Panc1 (cell line): Measurements from ENCODE around the gene CEP97. TPM values are rescaled to one million over a fixed set of nuclear protein-coding genes. Genes with fewer than 3 reads are reported as not detected.

Experiments
- ATAC-seq: fragments of 200-7000 bp; cut with Tn5 transposase; 2 replicates; pipeline ENCODE4 v1.9.1; 2020; ENCODE audit warnings: mild to moderate bottlenecking, moderate library complexity
- BruUV-seq: library from RNA; stranded (reverse); fragments of 400-500 nt; replicated peaks from 2 replicates; lab custom pipeline; 2021; lab: Mats Ljungman, UMichigan
- CTCF ChIA-PET: fragments of 300-600 bp; sonication (Branson Sonifier 250); formaldehyde crosslinking; loops from one replicate; lab custom pipeline; 2022; ENCODE audit warnings: antibody characterized with exemption; lab: Charles Lee
- POLR2A ChIA-PET: fragments of 300-600 bp; sonication (Branson Sonifier 250); formaldehyde crosslinking; loops from one replicate; lab custom pipeline; 2022; ENCODE audit warnings: antibody characterized with exemption; lab: Charles Lee
- DNase-seq: peaks from one replicate; pipeline ENCODE4 v3.0.0-alpha.2; 2010; ENCODE audit warnings: low read depth, low spot score
- H3K27ac ChIP-seq: 2 replicates; pipeline ENCODE4 v1.5.1; 2011; ENCODE audit warnings: mild to moderate bottlenecking, low read length, inconsistent platforms
- H3K27me3 ChIP-seq: fragments of 200-500 bp; sonication (Bioruptor generic); 2 replicates; pipeline ENCODE4 v1.6.0; 2014; ENCODE audit warnings: low read length, inconsistent platforms; ENCODE audit not compliant: control insufficient read depth, insufficient read depth
- H3K36me3 ChIP-seq: fragments of 200-500 bp; sonication (Bioruptor generic); 2 replicates; pipeline ENCODE4 v1.5.1; 2014; ENCODE audit warnings: inconsistent platforms, mild to moderate bottlenecking, low read length, moderate library complexity; ENCODE audit not compliant: control insufficient read depth, insufficient read depth
- H3K4me1 ChIP-seq: 2 replicates; pipeline ENCODE4 v1.5.1; 2011; ENCODE audit warnings: inconsistent platforms, mild to moderate bottlenecking, low read length, moderate library complexity; ENCODE audit not compliant: control insufficient read depth, insufficient read depth
- H3K4me3 ChIP-seq, 2 experiments: 2 replicates each; pipeline ENCODE4 v1.5.1; 2011 to 2012; ENCODE audit warnings: low read depth in 2 of 2, low read length in 2 of 2, mild to moderate bottlenecking in 2 of 2, inconsistent platforms in 1 of 2, moderate library complexity in 1 of 2
- H3K9me3 ChIP-seq: fragments of 200-500 bp; sonication (Bioruptor generic); 2 replicates; pipeline ENCODE4 v1.5.1; 2014; ENCODE audit warnings: low read depth, mild to moderate bottlenecking, inconsistent platforms, low read length, moderate library complexity; ENCODE audit not compliant: control insufficient read depth, insufficient read depth
- POLR2AphosphoS5 ChIP-seq: IDR thresholded peaks from 2 replicates; pipeline ENCODE4 v1.6.1; 2012; ENCODE audit warnings: mild to moderate bottlenecking, low read depth, low read length, moderate library complexity
- REST ChIP-seq, 2 experiments: IDR thresholded peaks; 2 replicates each; pipeline ENCODE4 v1.6.1; 2011 to 2012; ENCODE audit warnings: low read depth in 2 of 2, control low read depth in 1 of 2, low read length in 1 of 2, mild to moderate bottlenecking in 1 of 2, moderate library complexity in 1 of 2; ENCODE audit not compliant: insufficient read depth in 1 of 2
- SIN3A ChIP-seq: IDR thresholded peaks from 2 replicates; pipeline ENCODE4 v1.6.1; 2012; ENCODE audit warnings: low read depth, mild to moderate bottlenecking, low read length, moderate library complexity, borderline replicate concordance; ENCODE audit not compliant: insufficient read depth
- TCF7L2 ChIP-seq: IDR thresholded peaks from 2 replicates; pipeline ENCODE4 v1.6.1; 2011; ENCODE audit warnings: mild to moderate bottlenecking, low read depth, low read length, inconsistent platforms
- in situ Hi-C: cut with HindIII; loops from 2 replicates; pipeline ENCODE4 v1.10.0; 2016; ENCODE audit warnings: low sequenced_read_pairs, low pct_unique_long_range_greater_than_20kb
- intact Hi-C: fragments of 100-400 bp; cut with micrococcal nuclease; formaldehyde crosslinking; loops from one replicate; pipeline ENCODE4 v1.10.0; 2022; ENCODE audit not compliant: unreplicated experiment
- total RNA-seq: library from RNA; stranded (reverse); gene quantifications from one replicate; pipeline ENCODE4 v1.2.1, GENCODE V29; 2021; ENCODE audit not compliant: unreplicated experiment

Gene CEP97
- total RNA-seq, 1 experiment from 2014 or later, result 17.4 TPM

GRCh38 chr3:101801174-101801573, 76.8 kb downstream of the CEP97 start:
- no peak overlapping the region for H3K27ac ChIP-seq
- no peak for TF ChIP-seq POLR2AphosphoS5
- TF ChIP-seq SIN3A, result no peak
- TF ChIP-seq REST (IDR thresholded peaks at IDR 0.05; ENCODE audit: insufficient read depth in 1 of 2, low read depth in 2 of 2, low read length in 1 of 2), result no peak
- H3K9me3 ChIP-seq, result no peaks in the 10 kb centered on the region
- H3K4me1 ChIP-seq, result no peaks in the 10 kb centered on the region
- intact Hi-C loops (loop anchor here (5.0 kb wide), 1 partner anchor 736 kb away; no protein-coding TSS in a partner anchor), in situ Hi-C loops (loop anchor here (25.0 kb wide), 1 partner anchor 736 kb away; no protein-coding TSS in a partner anchor)
- BruUV-seq, result no TSS peak
- DNase-seq (no peak), ATAC-seq (no peak)
- POLR2A ChIA-PET, result no interaction called here
- peaks cover 4% of the 10 kb centered on the region; the same call in 1 of the 2 replicates for H3K36me3 ChIP-seq
- no peak overlapping the region for H3K4me3 ChIP-seq
- CTCF ChIA-PET, result no interaction called here
- no peaks in the 10 kb centered on the region for H3K27me3 ChIP-seq

GRCh38 chr3:101802179-101802578, 77.8 kb downstream of the CEP97 start:
- ChIA-PET POLR2A (no interaction called here), CTCF (interaction anchor here (1.6 kb wide), 1 partner anchor 423 kb away, joined by 12 read pairs; no protein-coding TSS in a partner anchor)
- in situ Hi-C loops, result loop anchor here (25.0 kb wide), 1 partner anchor 735 kb away; no protein-coding TSS in a partner anchor
- no peak for TF ChIP-seq TCF7L2
- TF ChIP-seq POLR2AphosphoS5, result no peak
- no peak for TF ChIP-seq SIN3A
- TF ChIP-seq REST (IDR thresholded peaks at IDR 0.05; ENCODE audit: insufficient read depth in 1 of 2, low read depth in 2 of 2, low read length in 1 of 2), result no peak
- Histone ChIP-seq H3K9me3 (no peaks in the 10 kb centered on the region), H3K27ac (no peak overlapping the region), H3K4me1 (no peaks in the 10 kb centered on the region), H3K36me3 (peaks cover 4% of the 10 kb centered on the region; the same call in 1 of the 2 replicates), H3K4me3 (no peak overlapping the region), H3K27me3 (no peaks in the 10 kb centered on the region)
- DNase-seq (no peak), ATAC-seq (no peak)
- BruUV-seq, result no TSS peak
- intact Hi-C loops, result loop anchor here (5.0 kb wide), 1 partner anchor 735 kb away; no protein-coding TSS in a partner anchor
